ENCODE data around the gene IFI44. TPM values are rescaled to one million over a fixed set of nuclear protein-coding genes. Genes with fewer than 3 reads are reported as not detected.

Gene IFI44
- total and polyA plus RNA-seq, 7 donors: 3.3 to 6.8 (median 4.3) TPM

GRCh38 chr1:78691995-78692747 is 42.5 kb downstream of the IFI44 start:
- H3K36me3 ChIP-seq (ENCODE audit: insufficient read depth in 1 of 2, low read depth in 1 of 2): no peaks in the 10 kb centered on the region
- no peaks in the 10 kb centered on the region for H3K9me3 ChIP-seq
- WGBS, 3 donors: 47 to 54% (median 53%) methylated on average over 4 of the region's 4 CpGs
- no peak overlapping the region for H3K4me3 ChIP-seq
- no peak for DNase-seq
- H3K27ac ChIP-seq: no peak overlapping the region
- no peaks in the 10 kb centered on the region for H3K4me1 ChIP-seq
- no peak for ATAC-seq
- intact Hi-C loops (cut with DNase I): no loop called here
- no peaks in the 10 kb centered on the region for H3K27me3 ChIP-seq (ENCODE audit: insufficient read depth in 3 of 3, low read length in 2 of 3)
- no peak for TF ChIP-seq CTCF (IDR thresholded peaks at IDR 0.05)

GRCh38 chr1:78699813-78700212 is 50.2 kb downstream of the IFI44 start:
- no peaks in the 10 kb centered on the region for H3K36me3 ChIP-seq (ENCODE audit: insufficient read depth in 1 of 2, low read depth in 1 of 2)
- no peaks in the 10 kb centered on the region for H3K9me3 ChIP-seq
- H3K27ac ChIP-seq: no peak overlapping the region
- DNase-seq (no peak), ATAC-seq (no peak)
- H3K4me3 ChIP-seq: no peak overlapping the region
- TF ChIP-seq CTCF (IDR thresholded peaks at IDR 0.05): no peak
- H3K27me3 ChIP-seq (ENCODE audit: insufficient read depth in 3 of 3, low read length in 2 of 3): no peaks in the 10 kb centered on the region
- no peaks in the 10 kb centered on the region for H3K4me1 ChIP-seq
- intact Hi-C loops (cut with DNase I): no loop called here

- DNase-seq: no peak
- no peak for TF ChIP-seq CTCF (IDR thresholded peaks at IDR 0.05)
- ATAC-seq: no peak
- Histone ChIP-seq H3K9me3 (no peaks in the 10 kb centered on the region), H3K36me3 (ENCODE audit: insufficient read depth in 1 of 2, low read depth in 1 of 2) (no peaks in the 10 kb centered on the region), H3K27me3 (ENCODE audit: insufficient read depth in 3 of 3, low read length in 2 of 3) (no peaks in the 10 kb centered on the region), H3K27ac (no peak overlapping the region), H3K4me3 (no peak overlapping the region), H3K4me1 (no peaks in the 10 kb centered on the region)
- intact Hi-C loops (cut with DNase I): no loop called here
- 69 to 82% (median 74%) methylated on average over 2 of the region's 2 CpGs for WGBS, 3 donors
Measured at GRCh38 chr1:78702426-78702825, 52.8 kb downstream of the IFI44 start.

- Histone ChIP-seq H3K4me1 (no peaks in the 10 kb centered on the region), H3K9me3 (no peaks in the 10 kb centered on the region), H3K27ac (no peak overlapping the region), H3K27me3 (ENCODE audit: insufficient read depth in 3 of 3, low read length in 2 of 3) (no peaks in the 10 kb centered on the region), H3K4me3 (no peak overlapping the region), H3K36me3 (ENCODE audit: insufficient read depth in 1 of 2, low read depth in 1 of 2) (no peaks in the 10 kb centered on the region)
- WGBS, 3 donors: 55 to 59% (median 56%) methylated on average over 4 of the region's 4 CpGs
- TF ChIP-seq CTCF (IDR thresholded peaks at IDR 0.05): no peak
- intact Hi-C loops (cut with DNase I): no loop called here
- ATAC-seq: no peak
- DNase-seq: no peak
Measured at GRCh38 chr1:78703806-78704205, 54.2 kb downstream of the IFI44 start.
